Gastroesophageal sphincter (tissue), 4 donors: ENCODE measurements around the gene TFPI2. TPM values are rescaled to one million over a fixed set of nuclear protein-coding genes. Genes with fewer than 3 reads are reported as not detected.
A peak's percentile ranks its signal among the peaks of the same experiment; 100 is the strongest.

Experiments
- ATAC-seq: fragments of 150-250 bp; one replicate; pipeline ENCODE4 v1.9.1; 2016; ENCODE audit warnings: mild to moderate bottlenecking, moderate library complexity
- H3K27ac ChIP-seq, 4 donors: fragments of 200-600 bp; sonication (generic) in 3 of 4; 1 replicate in 3 of 4; 2 replicates in 1 of 4; pipeline ENCODE4 v1.5.1; 2016 to 2019
- H3K27me3 ChIP-seq: fragments of 200-600 bp; sonication (generic); one replicate; pipeline ENCODE4 v1.5.1; 2019
- H3K36me3 ChIP-seq, 2 donors: fragments of 200-600 bp; sonication (generic); one replicate each; pipeline ENCODE4 v1.5.1; 2019; ENCODE audit warnings: control low read depth in 1 of 2
- H3K4me1 ChIP-seq, 3 donors: fragments of 200-600 bp; sonication (generic); 1 replicate in 2 of 3; 2 replicates in 1 of 3; pipeline ENCODE4 v1.5.1; 2016 to 2019; ENCODE audit warnings: control low read depth in 2 of 3
- H3K4me3 ChIP-seq, 2 donors: fragments of 200-600 bp; sonication (generic); one replicate each; pipeline ENCODE4 v1.5.1; 2019; ENCODE audit warnings: mild to moderate bottlenecking in 1 of 2, moderate library complexity in 1 of 2
- H3K9me3 ChIP-seq, 3 donors: fragments of 200-600 bp; sonication (generic); one replicate each; pipeline ENCODE4 v1.5.1; 2017 to 2019; ENCODE audit warnings: control low read depth in 2 of 3
- CTCF ChIP-seq, 4 experiments: fragments of 200-600 bp in 2 of 4; fragments of 450-650 bp in 2 of 4; sonication (generic) in 1 of 4; IDR thresholded peaks; one replicate each; pipeline ENCODE4 v1.5.1; 2017 to 2019; ENCODE audit warnings: antibody characterized with exemption in 4 of 4, mild to moderate bottlenecking in 2 of 4, moderate library complexity in 2 of 4
- EP300 ChIP-seq: sonication (generic); formaldehyde crosslinking; IDR thresholded peaks from one replicate; pipeline ENCODE4 v1.6.1; 2017; ENCODE audit warnings: antibody characterized with exemption, mild to moderate bottlenecking
- POLR2A ChIP-seq, 2 donors: fragments of 450-650 bp; IDR thresholded peaks; one replicate each; pipeline ENCODE4 v1.6.1; 2017; ENCODE audit warnings: antibody characterized with exemption in 2 of 2, mild to moderate bottlenecking in 2 of 2, moderate library complexity in 1 of 2
- POLR2AphosphoS5 ChIP-seq: sonication (generic); formaldehyde crosslinking; IDR thresholded peaks from one replicate; pipeline ENCODE4 v1.6.1; 2017; ENCODE audit warnings: antibody characterized with exemption
- whole genome bisulfite sequencing, 2 donors: methylation state at CpG; one replicate each; pipeline ENCODE4 v1.1.5; 2018; ENCODE audit warnings: low coverage in 1 of 2; 5-methylcytosine and 5-hydroxymethylcytosine counted together
- total RNA-seq, 4 donors: library from RNA; depleted of rRNA; stranded (reverse); fragments of >200 nt; gene quantifications; one replicate each; pipeline ENCODE4 v1.1.0, GENCODE V29; 2016

The TFPI2 gene
- total RNA-seq, 4 donors from 2014 or later: 0.85 to 40.1 (median 5.6) TPM

GRCh38 chr7:93902777-93903423 is 12.3 kb upstream of the TFPI2 start:
- Histone ChIP-seq H3K9me3 (no peaks in the 10 kb centered on the region), H3K4me3 (no peak overlapping the region), H3K36me3 (no peaks in the 10 kb centered on the region), H3K27ac (no peak overlapping the region), H3K4me1 (no peaks in the 10 kb centered on the region), H3K27me3 (no peaks in the 10 kb centered on the region)
- ATAC-seq: peak; percentile 41
- 80 to 100% methylated on average over 1 of the region's 1 CpG for WGBS, 2 donors
- TF ChIP-seq CTCF (IDR thresholded peaks at IDR 0.05) (peak; percentile 55 to 74 (median 64)), POLR2AphosphoS5 (no peak), POLR2A (IDR thresholded peaks at IDR 0.05) (no peak), EP300 (no peak)

DNA sequence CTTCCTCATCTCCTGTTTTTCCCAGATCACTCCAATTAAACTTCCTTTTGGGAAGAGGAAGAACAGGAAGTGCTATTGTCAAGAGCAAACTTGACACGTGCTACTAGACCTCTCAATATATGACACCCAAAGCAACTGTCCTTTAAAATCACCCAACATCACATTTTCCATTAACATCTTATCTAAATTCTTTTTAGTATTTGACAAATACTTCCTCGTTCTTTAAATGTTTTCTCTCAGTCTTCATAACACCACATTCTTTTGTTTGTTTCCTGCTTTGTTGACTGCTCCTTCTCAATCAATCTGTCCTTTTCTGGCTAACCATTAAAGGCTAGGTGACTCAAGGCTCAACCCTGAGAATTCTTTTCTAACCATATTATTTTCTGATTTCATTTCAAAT is 7.1 kb upstream of the TFPI2 start:
- 65 to 66% methylated on average over 2 of the region's 2 CpGs for WGBS, 2 donors
- H3K27ac ChIP-seq: no peak overlapping the region
- H3K36me3 ChIP-seq: no peaks in the 10 kb centered on the region
- peaks cover 0 to 7% (median 0%) of the 10 kb centered on the region in 3 donors for H3K4me1 ChIP-seq
- no peak for TF ChIP-seq CTCF (IDR thresholded peaks at IDR 0.05)
- H3K4me3 ChIP-seq: no peak overlapping the region
- ATAC-seq: no peak
- H3K27me3 ChIP-seq: no peaks in the 10 kb centered on the region
- no peaks in the 10 kb centered on the region for H3K9me3 ChIP-seq

DNA sequence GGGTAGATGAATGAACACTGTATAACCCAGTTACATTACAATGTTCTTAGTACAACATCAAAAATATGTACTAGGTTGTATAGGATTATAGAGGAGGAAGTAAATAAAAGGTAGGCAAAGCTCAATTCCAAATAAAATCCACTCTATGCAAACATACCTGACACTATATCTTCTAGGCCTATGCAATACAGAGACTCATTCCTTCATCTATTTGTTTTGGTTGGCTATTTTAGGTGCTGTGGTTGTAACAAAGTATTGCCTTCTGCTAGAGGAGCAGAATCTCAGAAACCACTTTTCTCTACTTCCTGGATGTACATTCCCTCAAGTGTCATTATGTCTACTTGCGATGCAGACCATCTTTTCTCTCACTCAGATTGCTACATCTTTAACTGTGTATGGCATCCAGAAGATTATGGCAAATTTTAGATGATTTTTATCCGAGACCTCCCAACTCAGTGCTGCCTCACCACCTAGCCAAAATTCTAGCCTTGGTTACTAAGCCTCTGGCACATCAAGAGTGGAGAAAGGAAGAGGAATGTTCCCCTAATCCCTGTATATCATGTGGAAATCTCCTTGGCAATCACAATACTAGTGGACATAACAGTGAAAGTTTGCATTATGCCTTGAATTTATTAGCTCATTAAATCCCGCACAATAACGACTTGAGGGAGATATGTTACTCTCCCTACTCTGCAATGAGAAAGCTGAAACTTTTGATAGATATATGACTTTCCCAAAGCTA is 5.5 kb upstream of the TFPI2 start:
- H3K27ac ChIP-seq: no peak overlapping the region
- no peak for ATAC-seq
- H3K4me3 ChIP-seq: no peak overlapping the region
- 63 to 75% methylated on average over 3 to 4 of the region's 4 CpGs for WGBS, 2 donors
- peaks cover 0 to 7% (median 0%) of the 10 kb centered on the region in 3 donors for H3K4me1 ChIP-seq
- TF ChIP-seq POLR2AphosphoS5: no peak
- TF ChIP-seq EP300: no peak
- TF ChIP-seq CTCF (IDR thresholded peaks at IDR 0.05): no peak
- no peak for TF ChIP-seq POLR2A (IDR thresholded peaks at IDR 0.05)
- H3K9me3 ChIP-seq: no peaks in the 10 kb centered on the region
- H3K27me3 ChIP-seq: peaks cover 7% of the 10 kb centered on the region
- H3K36me3 ChIP-seq: no peaks in the 10 kb centered on the region

GRCh38 chr7:93894966-93895640 is 4.5 kb upstream of the TFPI2 start:
- no peaks in the 10 kb centered on the region for H3K36me3 ChIP-seq
- no peak overlapping the region for H3K27ac ChIP-seq
- ATAC-seq: no peak
- H3K9me3 ChIP-seq: no peaks in the 10 kb centered on the region
- TF ChIP-seq EP300 (no peak), POLR2A (IDR thresholded peaks at IDR 0.05) (no peak), POLR2AphosphoS5 (no peak), CTCF (IDR thresholded peaks at IDR 0.05) (no peak)
- WGBS, 2 donors: 50 to 100% methylated on average over 1 of the region's 3 CpGs
- H3K27me3 ChIP-seq: peaks cover 15% of the 10 kb centered on the region
- no peak overlapping the region for H3K4me3 ChIP-seq
- peaks cover 0 to 14% (median 5%) of the 10 kb centered on the region in 3 donors for H3K4me1 ChIP-seq
